ENCODE results near the gene PSTPIP1.

The PSTPIP1 gene

GRCh38 chr15:76982356-76982755 lies 12.6 kb upstream of the PSTPIP1 start:
- Histone ChIP-seq H3K27me3 (ENCODE audit: control insufficient read depth, insufficient read depth, low read length) (no peaks in the 10 kb centered on the region), H3K4me3 (ENCODE audit: low read length) (no peak overlapping the region), H3K9ac (ENCODE audit: low read length) (no peak overlapping the region), H3K4me1 (ENCODE audit: control insufficient read depth, insufficient read depth, low read length) (no peaks in the 10 kb centered on the region), H3K9me3 (ENCODE audit: control insufficient read depth, low read length) (no peaks in the 10 kb centered on the region), H3K36me3 (ENCODE audit: control insufficient read depth, insufficient read depth, low read length) (no peaks in the 10 kb centered on the region)

DNA sequence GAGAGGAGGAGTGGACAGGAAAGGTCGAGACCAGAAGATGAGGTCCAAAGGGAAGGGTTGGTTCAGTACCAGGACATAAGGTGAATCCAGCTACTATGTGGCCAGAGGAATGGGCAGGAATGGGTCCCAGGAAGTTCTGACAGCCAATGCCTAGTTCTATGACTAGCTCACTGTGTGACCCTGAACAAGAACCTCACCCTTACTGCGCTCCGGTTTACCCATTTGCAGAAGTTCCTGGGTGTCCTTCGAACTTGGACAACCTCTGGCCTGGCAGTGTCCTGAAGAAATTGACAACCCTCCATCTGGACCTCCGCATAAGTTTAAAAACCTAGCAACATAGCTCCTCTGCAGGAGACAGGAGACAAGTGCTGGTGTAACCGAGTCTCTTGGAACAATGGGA lies 12.2 kb upstream of the PSTPIP1 start:
- Histone ChIP-seq H3K4me3 (ENCODE audit: low read length) (no peak overlapping the region), H3K9me3 (ENCODE audit: control insufficient read depth, low read length) (no peaks in the 10 kb centered on the region), H3K36me3 (ENCODE audit: control insufficient read depth, insufficient read depth, low read length) (no peaks in the 10 kb centered on the region), H3K4me1 (ENCODE audit: control insufficient read depth, insufficient read depth, low read length) (no peaks in the 10 kb centered on the region), H3K27me3 (ENCODE audit: control insufficient read depth, insufficient read depth, low read length) (no peaks in the 10 kb centered on the region), H3K9ac (ENCODE audit: low read length) (no peak overlapping the region)

- Histone ChIP-seq H3K4me1 (ENCODE audit: control insufficient read depth, insufficient read depth, low read length) (peaks cover 6% of the 10 kb centered on the region), H3K9me3 (ENCODE audit: control insufficient read depth, low read length) (no peaks in the 10 kb centered on the region), H3K36me3 (ENCODE audit: control insufficient read depth, insufficient read depth, low read length) (no peaks in the 10 kb centered on the region), H3K4me3 (ENCODE audit: low read length) (no peak overlapping the region), H3K27me3 (ENCODE audit: control insufficient read depth, insufficient read depth, low read length) (no peaks in the 10 kb centered on the region), H3K9ac (ENCODE audit: low read length) (no peak overlapping the region)
These were observed 11.1 kb upstream of the PSTPIP1 start for GRCh38 chr15:76983590-76984375.

GRCh38 chr15:76986743-76987142 lies 8.2 kb upstream of the PSTPIP1 start:
- Histone ChIP-seq H3K4me3 (ENCODE audit: low read length) (no peak overlapping the region), H3K4me1 (ENCODE audit: control insufficient read depth, insufficient read depth, low read length) (peaks cover 6% of the 10 kb centered on the region), H3K36me3 (ENCODE audit: control insufficient read depth, insufficient read depth, low read length) (no peaks in the 10 kb centered on the region), H3K9me3 (ENCODE audit: control insufficient read depth, low read length) (no peaks in the 10 kb centered on the region), H3K9ac (ENCODE audit: low read length) (no peak overlapping the region), H3K27me3 (ENCODE audit: control insufficient read depth, insufficient read depth, low read length) (no peaks in the 10 kb centered on the region)

GRCh38 chr15:76987276-76987675 lies 7.7 kb upstream of the PSTPIP1 start:
- Histone ChIP-seq H3K9me3 (ENCODE audit: control insufficient read depth, low read length) (no peaks in the 10 kb centered on the region), H3K27me3 (ENCODE audit: control insufficient read depth, insufficient read depth, low read length) (no peaks in the 10 kb centered on the region), H3K36me3 (ENCODE audit: control insufficient read depth, insufficient read depth, low read length) (no peaks in the 10 kb centered on the region), H3K9ac (ENCODE audit: low read length) (no peak overlapping the region), H3K4me1 (ENCODE audit: control insufficient read depth, insufficient read depth, low read length) (peaks cover 6% of the 10 kb centered on the region), H3K4me3 (ENCODE audit: low read length) (no peak overlapping the region)

DNA sequence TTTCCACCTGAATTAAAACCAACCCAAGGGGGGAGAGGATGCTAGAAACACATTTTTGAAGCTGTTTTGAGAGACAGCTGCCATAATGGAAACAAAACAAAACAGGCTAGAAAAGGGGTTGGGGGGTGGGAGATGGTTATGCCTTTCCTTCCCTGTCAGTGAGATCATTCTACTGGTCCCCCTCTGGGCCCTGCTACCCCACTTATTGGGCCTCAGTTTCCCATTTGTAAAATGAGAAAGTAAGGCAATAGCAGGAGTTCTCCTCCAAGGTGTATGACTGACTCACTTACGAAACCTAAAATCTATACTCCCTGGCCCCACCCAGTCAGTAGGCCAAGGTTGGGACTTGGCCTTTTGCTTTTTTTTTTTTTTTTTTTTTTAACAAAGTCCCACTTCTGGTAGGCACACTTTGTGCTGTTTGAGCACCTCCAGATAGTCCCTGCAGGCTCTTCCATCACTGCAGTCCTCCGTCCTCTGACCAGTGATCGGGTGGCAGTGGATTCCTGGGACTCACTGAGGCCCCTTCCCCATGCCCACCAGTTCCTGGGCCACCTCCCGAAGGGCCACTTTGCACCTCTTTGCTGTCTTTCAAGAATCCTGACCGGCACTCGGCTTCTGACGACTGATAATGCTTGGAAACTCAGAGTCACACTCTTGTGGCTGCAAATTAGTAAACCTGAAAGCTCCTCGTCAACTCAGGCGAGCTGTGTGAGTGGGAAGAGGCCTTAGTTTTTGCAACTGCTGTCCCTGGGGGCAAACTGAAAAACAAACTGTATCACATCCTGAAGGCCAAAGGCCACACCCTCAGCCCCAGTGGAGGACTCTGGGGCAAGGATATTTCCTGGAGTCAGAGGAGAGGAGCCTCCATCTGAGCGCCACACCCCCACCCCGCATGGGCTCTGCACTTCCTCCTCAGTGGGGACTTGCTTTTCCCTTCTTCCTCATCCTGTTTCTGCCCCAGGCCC lies 6.7 kb upstream of the PSTPIP1 start:
- Histone ChIP-seq H3K9ac (ENCODE audit: low read length) (no peak overlapping the region), H3K36me3 (ENCODE audit: control insufficient read depth, insufficient read depth, low read length) (no peaks in the 10 kb centered on the region), H3K4me3 (ENCODE audit: low read length) (no peak overlapping the region)

GRCh38 chr15:76988867-76989780 lies 5.8 kb upstream of the PSTPIP1 start:
- Histone ChIP-seq H3K4me1 (ENCODE audit: control insufficient read depth, insufficient read depth, low read length) (peaks cover 9% of the 10 kb centered on the region), H3K9ac (ENCODE audit: low read length) (no peak overlapping the region), H3K4me3 (ENCODE audit: low read length) (no peak overlapping the region)

More for the DNA sequence above, 6.7 kb upstream of the PSTPIP1 start:
- Histone ChIP-seq H3K4me1 (ENCODE audit: control insufficient read depth, insufficient read depth, low read length) (peaks cover 6% of the 10 kb centered on the region), H3K27me3 (ENCODE audit: control insufficient read depth, insufficient read depth, low read length) (no peaks in the 10 kb centered on the region), H3K9me3 (ENCODE audit: control insufficient read depth, low read length) (no peaks in the 10 kb centered on the region)

DNA sequence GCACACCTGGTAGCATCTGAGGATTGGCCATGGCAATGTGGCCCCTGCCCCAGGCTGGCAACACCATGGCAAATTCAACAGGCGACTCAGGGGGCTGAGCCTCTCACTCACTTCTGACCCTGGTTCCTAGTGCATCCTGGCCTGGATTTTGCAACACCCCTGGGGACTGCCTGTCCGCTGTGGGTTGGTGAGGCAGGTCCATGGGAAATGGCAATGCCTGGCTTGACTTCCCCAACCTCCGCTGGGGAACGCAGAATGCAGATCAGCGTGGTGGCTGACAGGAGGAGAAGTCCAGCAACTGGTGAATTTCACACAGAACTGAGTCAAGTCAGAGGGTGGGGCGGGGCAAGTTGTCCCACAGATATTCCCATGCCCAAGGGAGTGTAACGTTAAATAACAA lies 3.9 kb upstream of the PSTPIP1 start:
- H3K36me3 ChIP-seq (ENCODE audit: control insufficient read depth, insufficient read depth, low read length), result no peaks in the 10 kb centered on the region

More at GRCh38 chr15:76988867-76989780, 5.8 kb upstream of the PSTPIP1 start:
- H3K36me3 ChIP-seq (ENCODE audit: control insufficient read depth, insufficient read depth, low read length), result no peaks in the 10 kb centered on the region
- no peaks in the 10 kb centered on the region for H3K27me3 ChIP-seq (ENCODE audit: control insufficient read depth, insufficient read depth, low read length)
- no peaks in the 10 kb centered on the region for H3K9me3 ChIP-seq (ENCODE audit: control insufficient read depth, low read length)

DNA sequence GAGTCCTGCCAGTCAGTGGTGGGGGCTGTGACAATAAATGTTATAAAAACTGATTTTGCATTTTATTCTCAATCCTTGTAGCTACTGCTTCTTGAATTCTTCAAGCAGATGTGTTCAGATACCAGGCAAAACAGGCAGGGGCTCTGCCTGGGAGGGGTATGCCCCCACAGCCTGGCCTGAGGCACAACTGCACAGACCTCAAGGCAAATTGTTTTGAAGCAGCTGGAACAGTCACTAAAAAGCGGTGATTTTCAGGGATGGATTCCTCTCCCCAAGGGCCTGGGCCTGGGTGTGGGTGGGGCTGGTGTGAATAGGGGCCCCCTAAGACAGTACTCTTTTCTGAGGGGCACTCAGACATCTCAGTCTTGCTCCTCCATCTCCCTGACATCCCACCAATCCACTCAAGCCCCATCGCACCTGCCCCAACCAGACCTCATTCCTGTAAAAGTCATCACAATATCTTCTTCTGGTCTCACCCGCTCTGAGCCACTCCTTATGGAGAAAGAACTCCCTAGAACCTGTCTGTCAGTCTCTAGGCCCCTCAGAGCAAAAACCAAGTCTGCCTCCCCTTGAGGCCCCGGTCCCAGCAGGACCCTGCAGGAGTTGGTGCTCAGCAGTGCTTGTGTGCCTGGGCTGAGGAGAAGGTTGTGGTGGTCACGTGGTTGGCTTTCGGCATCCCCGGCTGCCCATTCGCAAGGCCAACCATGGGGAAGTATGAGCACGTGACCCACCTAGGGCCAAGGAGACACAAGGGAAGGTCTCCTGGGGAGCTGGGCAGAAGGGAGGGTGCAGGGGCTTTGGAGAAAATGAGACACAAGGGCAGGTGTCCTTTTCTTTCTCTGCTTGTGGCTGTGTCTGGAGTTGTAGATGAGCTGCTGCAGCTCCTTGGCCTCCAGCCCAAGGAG lies 2.9 kb upstream of the PSTPIP1 start:
- H3K9me3 ChIP-seq (ENCODE audit: control insufficient read depth, low read length), result no peaks in the 10 kb centered on the region
- no peaks in the 10 kb centered on the region for H3K27me3 ChIP-seq (ENCODE audit: control insufficient read depth, insufficient read depth, low read length)
- peaks cover 9% of the 10 kb centered on the region for H3K4me1 ChIP-seq (ENCODE audit: control insufficient read depth, insufficient read depth, low read length)

More for the DNA sequence above, 3.9 kb upstream of the PSTPIP1 start:
- Histone ChIP-seq H3K9ac (ENCODE audit: low read length) (no peak overlapping the region), H3K4me1 (ENCODE audit: control insufficient read depth, insufficient read depth, low read length) (peaks cover 9% of the 10 kb centered on the region), H3K9me3 (ENCODE audit: control insufficient read depth, low read length) (no peaks in the 10 kb centered on the region), H3K27me3 (ENCODE audit: control insufficient read depth, insufficient read depth, low read length) (no peaks in the 10 kb centered on the region), H3K4me3 (ENCODE audit: low read length) (no peak overlapping the region)

DNA sequence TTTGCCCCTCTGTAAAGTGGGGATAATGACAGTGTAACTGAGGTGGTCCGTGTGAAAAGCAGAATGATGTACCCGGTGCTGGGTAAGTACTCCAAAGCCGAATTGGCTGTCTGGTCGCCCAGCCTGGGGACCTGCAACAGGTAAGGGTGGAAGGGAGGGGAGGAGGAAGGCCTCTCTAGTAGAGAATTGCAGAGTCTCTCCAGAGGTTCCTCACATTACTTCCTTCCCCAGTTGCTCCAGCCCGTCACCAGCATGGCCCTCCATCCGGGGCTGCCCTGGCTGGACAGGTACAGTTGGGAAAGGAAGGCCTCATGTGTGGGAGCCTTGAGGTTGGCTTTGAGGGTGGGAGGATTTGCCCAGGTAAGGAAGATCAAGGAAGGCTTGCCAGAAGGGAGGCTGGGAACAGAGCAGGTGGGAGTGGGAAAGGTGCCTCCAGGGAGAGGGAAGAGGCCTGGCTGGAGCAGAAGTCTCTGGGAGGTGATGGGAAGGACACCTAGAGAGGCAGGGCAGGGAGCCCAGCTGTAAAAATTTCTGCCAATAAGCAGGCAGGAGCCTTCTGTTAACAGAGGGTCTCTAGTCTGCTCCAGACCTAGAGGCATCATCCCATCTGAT lies 1.7 kb upstream of the PSTPIP1 start:
- no peaks in the 10 kb centered on the region for H3K36me3 ChIP-seq (ENCODE audit: control insufficient read depth, insufficient read depth, low read length)
- peaks cover 8% of the 10 kb centered on the region for H3K4me1 ChIP-seq (ENCODE audit: control insufficient read depth, insufficient read depth, low read length)
- H3K9ac ChIP-seq (ENCODE audit: low read length), result no peak overlapping the region
- no peaks in the 10 kb centered on the region for H3K27me3 ChIP-seq (ENCODE audit: control insufficient read depth, insufficient read depth, low read length)
- H3K4me3 ChIP-seq (ENCODE audit: low read length), result no peak overlapping the region
- H3K9me3 ChIP-seq (ENCODE audit: control insufficient read depth, low read length), result no peaks in the 10 kb centered on the region

More for the DNA sequence above, 2.9 kb upstream of the PSTPIP1 start:
- Histone ChIP-seq H3K4me3 (ENCODE audit: low read length) (no peak overlapping the region), H3K9ac (ENCODE audit: low read length) (no peak overlapping the region), H3K36me3 (ENCODE audit: control insufficient read depth, insufficient read depth, low read length) (no peaks in the 10 kb centered on the region)

Measured in mucosa of stomach (tissue), 1 donor.